ENCODE results near the gene ZNF25.

DNA sequence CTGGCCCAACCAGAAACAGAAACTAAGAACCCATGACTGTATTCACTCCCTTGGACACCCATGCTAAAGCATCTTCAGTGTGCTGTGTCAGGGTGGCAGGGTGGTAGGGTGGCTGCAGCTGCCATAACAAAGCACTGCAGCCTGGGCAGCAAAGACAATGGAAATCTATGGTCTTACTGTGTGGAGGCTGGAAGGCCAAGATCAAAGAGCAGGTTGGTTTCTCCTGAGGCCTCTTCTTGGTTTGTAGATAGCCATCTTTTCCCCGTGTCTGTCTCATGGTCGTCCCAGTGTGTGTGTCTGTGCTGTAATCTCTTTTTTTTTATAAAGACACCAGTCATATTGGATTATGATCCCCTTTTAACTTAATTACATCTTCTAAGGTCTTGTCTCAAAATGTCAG is 15.2 kb upstream of the ZNF25 start:
- TF ChIP-seq, protein P1, sequence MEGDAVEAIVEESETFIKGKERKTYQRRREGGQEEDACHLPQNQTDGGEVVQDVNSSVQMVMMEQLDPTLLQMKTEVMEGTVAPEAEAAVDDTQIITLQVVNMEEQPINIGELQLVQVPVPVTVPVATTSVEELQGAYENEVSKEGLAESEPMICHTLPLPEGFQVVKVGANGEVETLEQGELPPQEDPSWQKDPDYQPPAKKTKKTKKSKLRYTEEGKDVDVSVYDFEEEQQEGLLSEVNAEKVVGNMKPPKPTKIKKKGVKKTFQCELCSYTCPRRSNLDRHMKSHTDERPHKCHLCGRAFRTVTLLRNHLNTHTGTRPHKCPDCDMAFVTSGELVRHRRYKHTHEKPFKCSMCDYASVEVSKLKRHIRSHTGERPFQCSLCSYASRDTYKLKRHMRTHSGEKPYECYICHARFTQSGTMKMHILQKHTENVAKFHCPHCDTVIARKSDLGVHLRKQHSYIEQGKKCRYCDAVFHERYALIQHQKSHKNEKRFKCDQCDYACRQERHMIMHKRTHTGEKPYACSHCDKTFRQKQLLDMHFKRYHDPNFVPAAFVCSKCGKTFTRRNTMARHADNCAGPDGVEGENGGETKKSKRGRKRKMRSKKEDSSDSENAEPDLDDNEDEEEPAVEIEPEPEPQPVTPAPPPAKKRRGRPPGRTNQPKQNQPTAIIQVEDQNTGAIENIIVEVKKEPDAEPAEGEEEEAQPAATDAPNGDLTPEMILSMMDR (IDR thresholded peaks at IDR 0.05; ENCODE audit: low read depth, low read length, missing input control): no peak
- TF ChIP-seq, protein P2, sequence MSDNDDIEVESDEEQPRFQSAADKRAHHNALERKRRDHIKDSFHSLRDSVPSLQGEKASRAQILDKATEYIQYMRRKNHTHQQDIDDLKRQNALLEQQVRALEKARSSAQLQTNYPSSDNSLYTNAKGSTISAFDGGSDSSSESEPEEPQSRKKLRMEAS (IDR thresholded peaks at IDR 0.05): no peak
- TF ChIP-seq FOXA1 (IDR thresholded peaks at IDR 0.05): no peak
- TF ChIP-seq RAD21 (IDR thresholded peaks at IDR 0.05): no peak
- TF ChIP-seq, protein P3, sequence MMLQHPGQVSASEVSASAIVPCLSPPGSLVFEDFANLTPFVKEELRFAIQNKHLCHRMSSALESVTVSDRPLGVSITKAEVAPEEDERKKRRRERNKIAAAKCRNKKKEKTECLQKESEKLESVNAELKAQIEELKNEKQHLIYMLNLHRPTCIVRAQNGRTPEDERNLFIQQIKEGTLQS (IDR thresholded peaks at IDR 0.05): no peak
- TF ChIP-seq, protein P4, sequence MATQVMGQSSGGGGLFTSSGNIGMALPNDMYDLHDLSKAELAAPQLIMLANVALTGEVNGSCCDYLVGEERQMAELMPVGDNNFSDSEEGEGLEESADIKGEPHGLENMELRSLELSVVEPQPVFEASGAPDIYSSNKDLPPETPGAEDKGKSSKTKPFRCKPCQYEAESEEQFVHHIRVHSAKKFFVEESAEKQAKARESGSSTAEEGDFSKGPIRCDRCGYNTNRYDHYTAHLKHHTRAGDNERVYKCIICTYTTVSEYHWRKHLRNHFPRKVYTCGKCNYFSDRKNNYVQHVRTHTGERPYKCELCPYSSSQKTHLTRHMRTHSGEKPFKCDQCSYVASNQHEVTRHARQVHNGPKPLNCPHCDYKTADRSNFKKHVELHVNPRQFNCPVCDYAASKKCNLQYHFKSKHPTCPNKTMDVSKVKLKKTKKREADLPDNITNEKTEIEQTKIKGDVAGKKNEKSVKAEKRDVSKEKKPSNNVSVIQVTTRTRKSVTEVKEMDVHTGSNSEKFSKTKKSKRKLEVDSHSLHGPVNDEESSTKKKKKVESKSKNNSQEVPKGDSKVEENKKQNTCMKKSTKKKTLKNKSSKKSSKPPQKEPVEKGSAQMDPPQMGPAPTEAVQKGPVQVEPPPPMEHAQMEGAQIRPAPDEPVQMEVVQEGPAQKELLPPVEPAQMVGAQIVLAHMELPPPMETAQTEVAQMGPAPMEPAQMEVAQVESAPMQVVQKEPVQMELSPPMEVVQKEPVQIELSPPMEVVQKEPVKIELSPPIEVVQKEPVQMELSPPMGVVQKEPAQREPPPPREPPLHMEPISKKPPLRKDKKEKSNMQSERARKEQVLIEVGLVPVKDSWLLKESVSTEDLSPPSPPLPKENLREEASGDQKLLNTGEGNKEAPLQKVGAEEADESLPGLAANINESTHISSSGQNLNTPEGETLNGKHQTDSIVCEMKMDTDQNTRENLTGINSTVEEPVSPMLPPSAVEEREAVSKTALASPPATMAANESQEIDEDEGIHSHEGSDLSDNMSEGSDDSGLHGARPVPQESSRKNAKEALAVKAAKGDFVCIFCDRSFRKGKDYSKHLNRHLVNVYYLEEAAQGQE (IDR thresholded peaks at IDR 0.05): no peak
- TF ChIP-seq SP1 (IDR thresholded peaks at IDR 0.05): no peak
- TF ChIP-seq JUND (IDR thresholded peaks at IDR 0.05): no peak
- no peak for TF ChIP-seq EGR1 (IDR thresholded peaks at IDR 0.05; ENCODE audit: low read depth in 2 of 2)
- TF ChIP-seq YY1 (IDR thresholded peaks at IDR 0.05): no peak
- no peak for TF ChIP-seq TAF1 (conservative IDR thresholded peaks at IDR 0.05)

Measured in liver (tissue), 3 donors.